ENCODE measurements around the gene ICE1.

Gene ICE1

DNA sequence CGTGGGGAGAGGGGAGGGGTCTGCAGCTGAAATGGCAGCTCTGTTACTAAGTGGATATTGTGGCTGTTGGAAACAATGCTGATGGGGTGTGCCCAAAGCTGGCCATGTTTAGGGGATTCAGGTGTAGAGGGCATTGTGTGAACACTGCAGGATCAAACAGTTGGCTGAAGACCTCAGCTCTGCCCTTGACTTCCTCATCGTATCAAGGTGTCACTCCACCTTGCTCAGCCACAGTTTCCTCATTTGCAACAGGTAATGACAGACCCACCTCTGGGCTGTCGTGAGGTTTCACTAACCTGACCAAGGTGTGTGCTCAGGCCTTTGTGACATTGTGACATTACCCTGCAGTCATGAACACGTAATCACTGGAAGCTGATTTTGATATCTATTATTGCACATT lies 111.9 kb downstream of the ICE1 start:
- TF ChIP-seq GATA1 (IDR thresholded peaks at IDR 0.05; ENCODE audit: low read depth, low read length) (no peak), POLR2A (IDR thresholded peaks at IDR 0.05; ENCODE audit: low read length) (no peak)
- no peak for DNase-seq

DNA sequence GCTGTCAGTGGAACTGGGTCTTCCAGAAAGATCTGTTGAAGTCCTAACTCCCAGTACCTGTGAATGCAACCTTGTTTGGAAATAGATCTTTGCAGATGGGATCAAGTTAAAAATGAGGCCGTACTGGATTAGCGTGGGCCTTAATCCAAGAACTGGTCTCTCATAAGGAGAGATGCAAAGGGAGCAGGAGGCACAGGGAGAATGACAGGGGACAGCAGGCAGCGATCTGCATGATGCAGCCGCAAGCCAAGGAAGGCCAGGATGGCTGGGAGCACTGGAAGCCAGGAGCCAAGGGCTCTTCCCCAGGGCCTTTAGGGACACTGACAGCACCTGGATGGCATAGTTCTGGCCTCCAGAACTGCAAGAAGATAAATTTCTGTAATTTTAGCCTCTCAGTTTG lies 114.4 kb downstream of the ICE1 start:
- no peak for DNase-seq
- TF ChIP-seq POLR2A (IDR thresholded peaks at IDR 0.05; ENCODE audit: low read length) (no peak), GATA1 (IDR thresholded peaks at IDR 0.05; ENCODE audit: low read depth, low read length) (no peak)

DNA sequence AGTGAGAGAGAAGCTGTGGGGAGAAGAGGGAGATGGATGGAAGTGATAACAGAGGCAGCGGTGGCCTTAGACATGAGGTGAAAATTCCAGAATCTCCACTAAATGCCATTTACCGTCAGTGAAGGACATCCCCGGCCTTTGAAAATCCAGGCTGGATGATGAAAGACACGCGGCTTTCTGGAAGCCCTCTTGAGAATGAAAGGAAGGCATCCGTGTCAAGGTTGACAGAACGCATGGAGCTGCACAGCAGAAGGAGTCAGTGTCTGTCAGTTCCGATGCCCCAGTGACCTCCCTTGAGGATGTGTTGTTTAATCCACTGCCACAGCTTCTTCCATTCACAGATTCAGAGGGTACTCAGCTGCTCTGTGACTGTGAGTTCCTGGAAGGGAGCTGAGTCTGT lies 114.9 kb downstream of the ICE1 start:
- TF ChIP-seq GATA1 (IDR thresholded peaks at IDR 0.05; ENCODE audit: low read depth, low read length): no peak
- DNase-seq: no peak

DNA sequence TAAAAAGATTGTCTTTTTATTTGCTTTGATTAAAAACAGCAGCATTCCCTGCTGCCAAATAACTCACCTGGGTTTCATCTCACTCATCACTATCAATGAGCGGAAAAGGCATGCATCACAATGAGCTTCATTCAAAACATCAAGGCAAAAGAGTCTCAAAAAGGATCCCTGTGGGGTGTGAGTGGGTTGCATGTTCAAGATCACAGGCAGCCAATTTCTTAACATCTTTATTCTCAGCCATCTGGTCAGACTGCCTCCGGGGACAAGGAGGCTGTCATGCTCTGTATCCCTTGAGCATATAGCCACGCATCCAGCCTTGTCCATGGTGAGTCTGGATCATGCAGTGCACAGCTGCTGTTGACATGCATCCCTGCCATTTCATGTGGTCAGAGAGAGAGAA lies 117.1 kb downstream of the ICE1 start:
- no peak for TF ChIP-seq GATA1 (IDR thresholded peaks at IDR 0.05; ENCODE audit: low read depth, low read length)
- no peak for TF ChIP-seq POLR2A (IDR thresholded peaks at IDR 0.05; ENCODE audit: low read length)
- DNase-seq: no peak
